Right lobe of liver (tissue), 6 donors: Measurements from ENCODE around the gene TSC1. TPM values are rescaled to one million over a fixed set of nuclear protein-coding genes. Genes with fewer than 3 reads are reported as not detected.

Experiments
- ATAC-seq, 4 donors: fragments of 200-7000 bp; cut with Tn5 transposase; one replicate each; pipeline ENCODE4 v1.9.1; 2020; ENCODE audit warnings: mild to moderate bottlenecking in 4 of 4, moderate library complexity in 4 of 4
- DNase-seq, 3 donors: peaks; one replicate each; pipeline ENCODE4 v3.0.0-alpha.2; 2020
- H3K27ac ChIP-seq, 3 donors: fragments of 200-600 bp; one replicate each; pipeline ENCODE4 v1.8.0; 2022
- H3K27me3 ChIP-seq, 2 donors: fragments of 200-600 bp; one replicate each; pipeline ENCODE4 v1.8.0; 2022
- H3K36me3 ChIP-seq, 4 donors: fragments of 200-600 bp; sonication (generic) in 1 of 4; one replicate each; pipeline versions ENCODE4 v1.5.1 to v1.8.0; 2017 to 2022; ENCODE audit warnings: control low read depth in 1 of 4
- H3K4me1 ChIP-seq, 4 donors: fragments of 200-600 bp; sonication (generic) in 1 of 4; one replicate each; pipeline versions ENCODE4 v1.5.1 to v1.8.0; 2017 to 2022; ENCODE audit warnings: control low read depth in 1 of 4
- H3K4me3 ChIP-seq, 3 donors: fragments of 200-600 bp; one replicate each; pipeline ENCODE4 v1.8.0; 2022
- H3K9me3 ChIP-seq, 4 donors: fragments of 200-600 bp; sonication (generic) in 1 of 4; one replicate each; pipeline versions ENCODE4 v1.5.1 to v1.8.0; 2017 to 2022; ENCODE audit warnings: control low read depth in 1 of 4
- POLR2A ChIP-seq: fragments of 450-650 bp; IDR thresholded peaks from one replicate; pipeline ENCODE4 v1.6.1; 2017; ENCODE audit warnings: antibody characterized with exemption, mild to moderate bottlenecking
- WGBS: methylation state at CpG from one replicate; pipeline ENCODE4 v1.1.6; 2018; ENCODE audit warnings: low coverage, low lambda C conversion rate; ENCODE audit not compliant: insufficient coverage; ENCODE audit errors: missing lambda C conversion rate; 5-methylcytosine and 5-hydroxymethylcytosine counted together
- intact Hi-C, 2 donors: fragments of 100-400 bp; cut with DNase I; formaldehyde crosslinking; loops; one replicate each; pipeline versions ENCODE4 v1.11.2 to v1.14.1; 2022
- total RNA-seq, 6 experiments: library from RNA; depleted of rRNA in 2 of 6; stranded (reverse); fragments of >200 nt in 2 of 6; fragmentation: NEBNext Ultra II Directional in 3 of 6; extraction: Animal tissue kit (Norgen Biotek cat#: 25700) in 3 of 6; gene quantifications; one replicate each; pipeline versions ENCODE4 v1.1.0 to v1.2.4, GENCODE V29; 2016 to 2023
- TF ChIP-seq, protein P1 (sequence below), 4 donors: fragments of 200-600 bp in 3 of 4; fragments of 450-650 bp in 1 of 4; IDR thresholded peaks; one replicate each; pipeline versions ENCODE4 v1.5.1 to v1.8.0; 2016 to 2022; ENCODE audit warnings: antibody characterized with exemption in 4 of 4, mild to moderate bottlenecking in 2 of 4
- donor health status: DM: no; HTN: yes; CAD: no.
- donor health status: DM: no; HTN: no; CAD: no.
- donor health status: DM: no; HTN: no; CAD: no.
- donor health status: DM: no; HTN: yes; CAD: no.
- donor health status: DM: no; HTN: yes; CAD: no.

The TSC1 gene
- total RNA-seq, 6 experiments from 2014 or later: 14.2 to 22.8 (median 18.3) TPM

DNA sequence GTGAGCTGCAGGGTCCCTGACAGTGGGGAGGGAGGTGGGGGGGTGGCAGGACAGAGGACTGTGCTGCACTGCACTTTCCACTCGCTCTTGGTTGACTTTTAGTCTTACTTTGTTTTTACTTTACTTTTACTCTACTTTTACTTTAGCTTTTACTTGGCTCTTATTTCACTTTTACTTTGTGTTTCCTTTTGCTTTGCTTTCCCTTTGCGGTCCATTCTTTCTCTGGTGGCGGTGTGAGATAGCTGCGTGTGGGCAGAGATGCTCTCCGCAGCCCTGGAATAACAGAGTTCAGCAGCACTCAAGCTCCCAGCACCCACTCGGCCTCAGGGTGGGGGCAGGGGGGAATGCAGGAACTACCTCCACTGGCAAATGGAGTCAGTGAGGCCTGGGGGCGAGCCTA, 71.0 kb downstream of the TSC1 start:
- no peaks in the 10 kb centered on the region for H3K27me3 ChIP-seq
- intact Hi-C loops: no loop called here
- no peak overlapping the region for H3K4me3 ChIP-seq
- TF ChIP-seq POLR2A: no peak
- TF ChIP-seq, protein P1, sequence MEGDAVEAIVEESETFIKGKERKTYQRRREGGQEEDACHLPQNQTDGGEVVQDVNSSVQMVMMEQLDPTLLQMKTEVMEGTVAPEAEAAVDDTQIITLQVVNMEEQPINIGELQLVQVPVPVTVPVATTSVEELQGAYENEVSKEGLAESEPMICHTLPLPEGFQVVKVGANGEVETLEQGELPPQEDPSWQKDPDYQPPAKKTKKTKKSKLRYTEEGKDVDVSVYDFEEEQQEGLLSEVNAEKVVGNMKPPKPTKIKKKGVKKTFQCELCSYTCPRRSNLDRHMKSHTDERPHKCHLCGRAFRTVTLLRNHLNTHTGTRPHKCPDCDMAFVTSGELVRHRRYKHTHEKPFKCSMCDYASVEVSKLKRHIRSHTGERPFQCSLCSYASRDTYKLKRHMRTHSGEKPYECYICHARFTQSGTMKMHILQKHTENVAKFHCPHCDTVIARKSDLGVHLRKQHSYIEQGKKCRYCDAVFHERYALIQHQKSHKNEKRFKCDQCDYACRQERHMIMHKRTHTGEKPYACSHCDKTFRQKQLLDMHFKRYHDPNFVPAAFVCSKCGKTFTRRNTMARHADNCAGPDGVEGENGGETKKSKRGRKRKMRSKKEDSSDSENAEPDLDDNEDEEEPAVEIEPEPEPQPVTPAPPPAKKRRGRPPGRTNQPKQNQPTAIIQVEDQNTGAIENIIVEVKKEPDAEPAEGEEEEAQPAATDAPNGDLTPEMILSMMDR (IDR thresholded peaks at IDR 0.05): no peak
- H3K36me3 ChIP-seq: no peaks in the 10 kb centered on the region
- DNase-seq (no peak), ATAC-seq (no peak)
- no peaks in the 10 kb centered on the region for H3K9me3 ChIP-seq
- H3K4me1 ChIP-seq: no peaks in the 10 kb centered on the region
- H3K27ac ChIP-seq: no peak overlapping the region
- WGBS: 42% methylated on average over 4 of the region's 7 CpGs

DNA sequence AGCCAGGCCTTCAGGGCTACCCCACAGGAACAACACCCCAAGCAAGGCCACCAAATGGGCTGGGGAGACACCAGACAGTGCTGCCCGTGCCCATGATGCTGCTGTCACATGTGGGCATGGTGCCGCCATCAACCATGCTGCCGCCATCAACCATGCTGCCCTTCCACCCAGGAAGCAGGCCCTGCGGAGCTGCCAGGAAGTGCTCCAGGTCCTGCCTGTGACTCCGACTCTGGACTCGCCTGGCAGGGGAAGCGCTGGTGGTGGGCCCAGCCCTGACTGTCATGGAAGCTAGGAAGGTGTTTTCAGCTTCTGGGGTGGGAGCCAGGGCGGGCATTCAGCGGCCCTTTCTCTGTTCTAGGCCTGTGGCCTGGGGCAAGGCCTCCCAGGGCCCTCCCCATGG, 75.2 kb downstream of the TSC1 start:
- H3K4me1 ChIP-seq: no peaks in the 10 kb centered on the region
- WGBS: 92% methylated on average over 5 of the region's 9 CpGs
- no peaks in the 10 kb centered on the region for H3K36me3 ChIP-seq
- no peak overlapping the region for H3K27ac ChIP-seq
- intact Hi-C loops: no loop called here
- DNase-seq (no peak), ATAC-seq (no peak)
- H3K27me3 ChIP-seq: no peaks in the 10 kb centered on the region
- H3K9me3 ChIP-seq: no peaks in the 10 kb centered on the region
- no peak for TF ChIP-seq POLR2A
- TF ChIP-seq, protein P1 (IDR thresholded peaks at IDR 0.05): no peak
- H3K4me3 ChIP-seq: no peak overlapping the region

DNA sequence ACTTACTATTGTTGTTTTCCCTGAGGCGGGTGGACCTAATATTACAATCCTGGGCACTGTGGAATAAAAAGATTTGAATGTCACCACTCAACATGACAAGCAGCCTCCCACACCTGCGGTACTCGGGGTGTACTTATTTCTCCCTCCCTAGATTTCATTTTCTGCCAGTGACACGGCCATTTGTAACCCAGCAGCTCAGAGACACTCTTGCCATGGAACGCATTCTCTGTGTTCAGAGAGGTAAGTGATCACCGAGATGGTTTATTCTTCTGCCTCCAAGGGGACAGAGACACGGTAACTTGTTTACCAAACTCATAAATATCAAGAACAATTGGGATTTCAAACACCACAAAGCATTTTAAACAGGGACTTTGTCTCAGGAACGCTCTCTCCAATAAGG, 77.5 kb downstream of the TSC1 start:
- DNase-seq (no peak), ATAC-seq (no peak)
- H3K4me3 ChIP-seq: no peak overlapping the region
- no peaks in the 10 kb centered on the region for H3K27me3 ChIP-seq
- no peaks in the 10 kb centered on the region for H3K36me3 ChIP-seq
- intact Hi-C loops: no loop called here
- TF ChIP-seq POLR2A: no peak
- TF ChIP-seq, protein P1 (IDR thresholded peaks at IDR 0.05): no peak
- no peaks in the 10 kb centered on the region for H3K4me1 ChIP-seq
- 71% methylated on average over 5 of the region's 8 CpGs for WGBS
- H3K9me3 ChIP-seq: no peaks in the 10 kb centered on the region
- no peak overlapping the region for H3K27ac ChIP-seq

DNA sequence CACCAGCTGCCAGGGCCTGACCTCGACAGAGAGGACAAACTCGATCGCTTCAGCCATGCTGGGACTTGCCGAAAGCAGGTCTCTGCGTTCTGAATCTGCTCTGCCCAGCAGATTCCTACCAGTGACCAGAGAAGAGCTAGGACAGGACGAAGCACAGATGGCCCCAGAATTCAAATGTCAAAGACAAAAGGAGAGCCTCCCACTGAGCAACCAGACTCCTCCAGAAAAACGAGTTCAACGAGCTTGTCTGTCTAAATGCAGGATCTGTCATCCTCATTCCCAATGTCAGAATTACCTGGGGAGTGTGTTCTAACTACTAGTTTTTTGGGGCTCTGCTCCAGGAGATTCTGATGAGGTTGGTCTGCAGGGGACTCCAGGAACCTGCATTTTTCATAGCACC, 79.7 kb downstream of the TSC1 start:
- no peaks in the 10 kb centered on the region for H3K36me3 ChIP-seq
- H3K27me3 ChIP-seq: no peaks in the 10 kb centered on the region
- DNase-seq (no peak), ATAC-seq (no peak)
- H3K4me3 ChIP-seq: no peak overlapping the region
- 56% methylated on average over 8 of the region's 8 CpGs for WGBS
- no peaks in the 10 kb centered on the region for H3K9me3 ChIP-seq
- TF ChIP-seq POLR2A: no peak
- TF ChIP-seq, protein P1 (IDR thresholded peaks at IDR 0.05): no peak
- no peak overlapping the region for H3K27ac ChIP-seq
- intact Hi-C loops: no loop called here
- H3K4me1 ChIP-seq: no peaks in the 10 kb centered on the region

DNA sequence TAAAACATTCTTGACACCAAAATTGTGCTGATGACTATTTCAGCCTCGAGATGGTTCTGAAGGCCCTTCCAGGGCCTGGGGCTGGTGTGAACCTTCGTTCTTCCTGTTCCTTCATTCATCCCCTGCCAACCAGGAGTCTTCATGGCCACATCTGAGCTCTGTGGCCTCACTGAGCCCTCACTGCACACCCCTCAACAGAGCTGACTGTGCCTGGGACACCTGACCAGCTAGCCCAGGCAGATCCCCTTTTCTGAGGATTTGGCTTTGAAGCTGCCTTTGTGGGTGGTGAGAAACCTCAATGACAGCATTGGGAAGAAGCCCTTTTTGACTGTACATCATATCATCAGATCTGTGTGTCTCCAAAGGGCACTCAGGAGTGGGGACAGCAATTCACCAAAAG, 80.1 kb downstream of the TSC1 start:
- Histone ChIP-seq H3K4me1 (no peaks in the 10 kb centered on the region), H3K27ac (no peak overlapping the region), H3K36me3 (no peaks in the 10 kb centered on the region), H3K4me3 (no peak overlapping the region), H3K27me3 (no peaks in the 10 kb centered on the region), H3K9me3 (no peaks in the 10 kb centered on the region)
- TF ChIP-seq, protein P1 (IDR thresholded peaks at IDR 0.05): no peak
- no peak for TF ChIP-seq POLR2A
- intact Hi-C loops: no loop called here
- no peak for ATAC-seq
- DNase-seq: no peak
- WGBS: 30% methylated on average over 2 of the region's 2 CpGs
